Neural progenitor cell (in vitro differentiated cells): ENCODE results near the gene PTPRN2. TPM values are rescaled to one million over a fixed set of nuclear protein-coding genes. Genes with fewer than 3 reads are reported as not detected.

ENCODE experiments used
- DNase-seq: peaks from one replicate; pipeline ENCODE4 v3.0.0-alpha.2; 2016; ENCODE audit warnings: low spot score
- H2AFZ ChIP-seq: fragments of 200-600 bp; sonication (generic); replicated peaks from 2 replicates; pipeline ENCODE4 v1.6.1; 2016; ENCODE audit warnings: antibody characterized with exemption
- H3F3A ChIP-seq: fragments of 200-600 bp; sonication (generic); 2 replicates; pipeline ENCODE4 v1.6.1; 2016; ENCODE audit warnings: antibody characterized with exemption, low read depth
- H3K27ac ChIP-seq: fragments of 200-600 bp; sonication (generic); 2 replicates; pipeline ENCODE4 v1.5.1; 2016; ENCODE audit warnings: mild to moderate bottlenecking
- H3K27me3 ChIP-seq: fragments of 200-600 bp; sonication (generic); 2 replicates; pipeline ENCODE4 v1.6.1; 2016; ENCODE audit warnings: mild to moderate bottlenecking, moderate library complexity
- H3K36me3 ChIP-seq: fragments of 200-600 bp; sonication (generic); 2 replicates; pipeline ENCODE4 v1.5.1; 2016
- H3K4me1 ChIP-seq: fragments of 200-600 bp; sonication (generic); 2 replicates; pipeline ENCODE4 v1.6.1; 2016; ENCODE audit warnings: mixed run types
- H3K4me2 ChIP-seq: fragments of 200-600 bp; sonication (generic); 2 replicates; pipeline ENCODE4 v1.6.1; 2016
- H3K4me3 ChIP-seq: fragments of 200-600 bp; sonication (generic); 2 replicates; pipeline ENCODE4 v1.5.1; 2016
- H3K79me2 ChIP-seq: fragments of 200-600 bp; sonication (generic); 2 replicates; pipeline ENCODE4 v1.6.1; 2016; ENCODE audit warnings: low read depth
- H3K9ac ChIP-seq: fragments of 200-600 bp; sonication (generic); 2 replicates; pipeline ENCODE4 v1.6.1; 2016
- H3K9me3 ChIP-seq: fragments of 200-600 bp; sonication (generic); 2 replicates; pipeline ENCODE4 v1.5.1; 2016; ENCODE audit warnings: low read depth
- H4K20me1 ChIP-seq: fragments of 200-600 bp; sonication (generic); 2 replicates; pipeline ENCODE4 v1.6.1; 2016; ENCODE audit warnings: low read depth
- H3K27ac Mint-ChIP-seq: 3 replicates; pipeline ENCODE4 v1.8.0; 2021; ENCODE audit warnings: mixed read lengths
- H3K27me3 Mint-ChIP-seq: 2 replicates; pipeline ENCODE4 v1.8.0; 2022; ENCODE audit warnings: low read depth, mild to moderate bottlenecking, inconsistent platforms, moderate library complexity, mixed read lengths; ENCODE audit not compliant: insufficient read depth
- H3K36me3 Mint-ChIP-seq: 3 replicates; pipeline ENCODE4 v1.8.0; 2021; ENCODE audit warnings: mixed read lengths
- H3K4me1 Mint-ChIP-seq: 3 replicates; pipeline ENCODE4 v1.8.0; 2021; ENCODE audit warnings: mixed read lengths
- H3K4me3 Mint-ChIP-seq: 3 replicates; pipeline ENCODE4 v1.8.0; 2021; ENCODE audit warnings: mild to moderate bottlenecking, moderate library complexity, mixed read lengths
- H3K9me3 Mint-ChIP-seq: 3 replicates; pipeline ENCODE4 v1.8.0; 2020; ENCODE audit warnings: mixed read lengths
- EZH2 ChIP-seq: fragments of 200-600 bp; sonication (generic); IDR thresholded peaks from 2 replicates; pipeline ENCODE4 v1.6.1; 2017; ENCODE audit warnings: antibody characterized with exemption, mild to moderate bottlenecking, moderate library complexity
- EZH2phosphoT487 ChIP-seq: fragments of 200-600 bp; sonication (generic); IDR thresholded peaks from 2 replicates; pipeline ENCODE4 v1.6.1; 2017; ENCODE audit warnings: antibody characterized with exemption
- total RNA-seq: library from RNA; depleted of rRNA; stranded (reverse); fragments of >200 nt; gene quantifications from 2 replicates; pipeline ENCODE4 v1.2.3, GENCODE V29; 2015; ENCODE audit warnings: low replicate concordance
- TF ChIP-seq, protein P1 (sequence below): fragments of 200-600 bp; sonication (generic); IDR thresholded peaks from 2 replicates; pipeline ENCODE4 v1.5.1; 2017; ENCODE audit warnings: antibody characterized with exemption, mild to moderate bottlenecking

Gene PTPRN2
- total RNA-seq, 1 donor from 2014 or later, result 3.0 TPM

DNA sequence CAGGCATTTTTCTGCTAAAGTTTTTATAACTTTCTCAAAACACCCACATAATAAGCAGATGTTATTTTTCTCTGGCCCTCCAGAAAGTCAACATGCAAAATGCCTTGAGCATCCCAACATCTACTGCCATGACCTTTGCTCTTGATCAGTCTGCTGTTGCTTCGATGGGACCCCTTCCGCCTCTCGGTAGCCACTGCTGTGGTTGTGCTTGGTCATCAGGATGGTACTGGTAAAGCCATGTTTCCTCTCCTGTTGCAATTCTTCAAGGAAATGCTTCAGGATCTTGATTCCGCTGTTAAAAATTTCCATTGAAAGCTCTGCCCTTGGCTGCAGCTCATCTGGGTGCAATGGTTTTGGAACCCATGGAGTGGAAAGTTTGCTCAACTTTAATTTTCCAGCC is 717.8 kb downstream of the PTPRN2 start:
- TF ChIP-seq EZH2 (no peak), EZH2phosphoT487 (no peak)
- TF ChIP-seq, protein P1, sequence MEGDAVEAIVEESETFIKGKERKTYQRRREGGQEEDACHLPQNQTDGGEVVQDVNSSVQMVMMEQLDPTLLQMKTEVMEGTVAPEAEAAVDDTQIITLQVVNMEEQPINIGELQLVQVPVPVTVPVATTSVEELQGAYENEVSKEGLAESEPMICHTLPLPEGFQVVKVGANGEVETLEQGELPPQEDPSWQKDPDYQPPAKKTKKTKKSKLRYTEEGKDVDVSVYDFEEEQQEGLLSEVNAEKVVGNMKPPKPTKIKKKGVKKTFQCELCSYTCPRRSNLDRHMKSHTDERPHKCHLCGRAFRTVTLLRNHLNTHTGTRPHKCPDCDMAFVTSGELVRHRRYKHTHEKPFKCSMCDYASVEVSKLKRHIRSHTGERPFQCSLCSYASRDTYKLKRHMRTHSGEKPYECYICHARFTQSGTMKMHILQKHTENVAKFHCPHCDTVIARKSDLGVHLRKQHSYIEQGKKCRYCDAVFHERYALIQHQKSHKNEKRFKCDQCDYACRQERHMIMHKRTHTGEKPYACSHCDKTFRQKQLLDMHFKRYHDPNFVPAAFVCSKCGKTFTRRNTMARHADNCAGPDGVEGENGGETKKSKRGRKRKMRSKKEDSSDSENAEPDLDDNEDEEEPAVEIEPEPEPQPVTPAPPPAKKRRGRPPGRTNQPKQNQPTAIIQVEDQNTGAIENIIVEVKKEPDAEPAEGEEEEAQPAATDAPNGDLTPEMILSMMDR, result no peak
- DNase-seq, result no peak

DNA sequence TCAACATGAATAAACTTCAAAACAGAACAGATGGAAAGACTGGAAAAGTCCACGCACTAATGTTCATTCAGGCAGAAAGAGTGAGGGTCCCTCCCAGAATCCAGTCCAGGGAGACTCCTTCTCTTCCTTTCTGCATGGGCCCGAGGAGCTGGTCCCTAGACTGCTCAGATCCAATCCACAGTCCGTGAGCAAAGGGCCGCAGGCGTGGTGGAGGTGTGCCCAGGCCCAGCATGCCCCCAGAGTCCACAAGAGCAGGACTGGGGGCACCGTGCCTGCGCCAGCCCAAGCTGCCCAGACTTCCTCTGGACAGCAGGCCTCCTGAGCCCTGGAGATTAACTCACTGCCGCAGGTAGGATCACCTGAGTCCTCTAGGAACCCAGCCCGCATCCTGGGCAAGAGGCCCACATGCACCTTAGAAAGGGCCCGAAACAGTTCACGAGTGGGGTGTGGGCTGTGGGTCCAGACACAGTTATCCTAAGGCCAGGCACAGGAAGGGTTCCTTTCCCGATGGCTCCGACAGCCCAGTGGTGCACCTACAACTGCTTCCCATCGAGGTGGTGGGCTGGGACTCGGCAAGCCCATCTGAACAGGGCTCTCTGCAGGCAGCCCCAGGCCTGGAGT is 719.8 kb downstream of the PTPRN2 start:
- H3F3A ChIP-seq, result no peaks in the 10 kb centered on the region
- Mint-ChIP-seq H3K4me1 (peaks cover 9% of the 10 kb centered on the region), H3K4me3 (no peak overlapping the region), H3K27me3 (peaks cover 2% of the 10 kb centered on the region), H3K9me3 (peaks cover 14% of the 10 kb centered on the region), H3K27ac (no peak overlapping the region), H3K36me3 (peaks cover 5% of the 10 kb centered on the region)
- H3K27me3 ChIP-seq, result no peaks in the 10 kb centered on the region
- no peaks in the 10 kb centered on the region for H3K36me3 ChIP-seq
- no peak overlapping the region for H2AFZ ChIP-seq
- DNase-seq, result no peak
- no peaks in the 10 kb centered on the region for H3K9me3 ChIP-seq
- no peak for TF ChIP-seq EZH2phosphoT487
- TF ChIP-seq EZH2, result no peak
- TF ChIP-seq, protein P1, result no peak
- no peak overlapping the region for H3K9ac ChIP-seq
- no peak overlapping the region for H3K4me3 ChIP-seq
- no peaks in the 10 kb centered on the region for H3K79me2 ChIP-seq
- H3K4me2 ChIP-seq, result no peak overlapping the region
- no peaks in the 10 kb centered on the region for H4K20me1 ChIP-seq
- H3K27ac ChIP-seq, result no peak overlapping the region
- H3K4me1 ChIP-seq, result no peaks in the 10 kb centered on the region

More for the DNA sequence above, 717.8 kb downstream of the PTPRN2 start:
- Histone ChIP-seq H2AFZ (no peak overlapping the region), H3K9ac (no peak overlapping the region), H3K36me3 (no peaks in the 10 kb centered on the region), H3K4me2 (no peak overlapping the region), H3K27me3 (no peaks in the 10 kb centered on the region), H3K79me2 (no peaks in the 10 kb centered on the region), H3F3A (no peaks in the 10 kb centered on the region), H3K4me1 (no peaks in the 10 kb centered on the region), H4K20me1 (no peaks in the 10 kb centered on the region), H3K9me3 (no peaks in the 10 kb centered on the region), H3K4me3 (no peak overlapping the region), H3K27ac (no peak overlapping the region)
- Mint-ChIP-seq H3K4me1 (peaks cover 20% of the 10 kb centered on the region), H3K36me3 (peaks cover 5% of the 10 kb centered on the region), H3K27ac (no peak overlapping the region), H3K27me3 (peaks cover 3% of the 10 kb centered on the region), H3K4me3 (no peak overlapping the region), H3K9me3 (peaks cover 14% of the 10 kb centered on the region)

DNA sequence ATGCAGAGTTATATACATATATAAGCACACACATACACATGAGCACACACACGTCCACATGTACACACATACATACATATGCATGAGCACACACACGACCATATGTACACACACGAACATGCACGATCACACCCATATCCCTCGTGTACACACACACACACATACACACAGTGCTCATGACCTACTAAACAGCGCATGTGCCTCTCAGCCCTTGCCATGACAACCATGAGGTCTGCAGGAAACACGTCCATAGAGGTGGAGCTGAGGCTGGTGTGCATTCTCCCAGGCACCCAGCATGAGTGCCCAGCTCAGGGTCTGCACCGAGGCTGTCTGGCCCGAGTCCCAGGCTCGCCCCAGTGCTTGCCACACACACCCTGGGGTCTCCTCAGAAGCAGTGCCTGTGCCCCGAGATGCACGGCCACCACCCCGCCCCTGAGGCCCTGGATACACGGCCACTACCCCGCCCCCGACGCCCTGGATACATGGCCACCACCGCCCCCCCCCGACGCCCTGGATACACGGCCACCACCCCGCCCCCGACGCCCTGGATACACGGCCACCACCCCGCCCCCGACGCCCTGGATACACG is 721.2 kb downstream of the PTPRN2 start:
- H3K4me3 Mint-ChIP-seq, result no peak overlapping the region
- Histone ChIP-seq H3K27me3 (no peaks in the 10 kb centered on the region), H3K79me2 (no peaks in the 10 kb centered on the region), H3K9me3 (no peaks in the 10 kb centered on the region), H3K9ac (no peak overlapping the region), H2AFZ (no peak overlapping the region), H3K4me1 (peaks cover 1% of the 10 kb centered on the region), H4K20me1 (no peaks in the 10 kb centered on the region), H3K36me3 (no peaks in the 10 kb centered on the region), H3K27ac (no peak overlapping the region), H3F3A (no peaks in the 10 kb centered on the region), H3K4me2 (no peak overlapping the region), H3K4me3 (no peak overlapping the region)
- peak overlapping the region; percentile 68 for H3K27ac Mint-ChIP-seq
- peaks cover 5% of the 10 kb centered on the region for H3K36me3 Mint-ChIP-seq
- H3K9me3 Mint-ChIP-seq, result peaks cover 14% of the 10 kb centered on the region
- peaks cover 14% of the 10 kb centered on the region for H3K4me1 Mint-ChIP-seq
- DNase-seq, result no peak
- TF ChIP-seq, protein P1, result no peak
- TF ChIP-seq EZH2 (no peak), EZH2phosphoT487 (no peak)
- H3K27me3 Mint-ChIP-seq, result peaks cover 2% of the 10 kb centered on the region
